CD4-positive, alpha-beta memory T cell (primary cell): ENCODE results near the gene CHST15. TPM values are rescaled to one million over a fixed set of nuclear protein-coding genes. Genes with fewer than 3 reads are reported as not detected.
"Not testable (repeated sequence)": the region's sequence is repeated elsewhere in the genome, so short reads cannot be mapped to it uniquely, and the experiment has no call there.

Source experiments
- CTCF ChIA-PET: fragments of 350-600 bp; sonication (Branson Sonifier 250); formaldehyde crosslinking; loops from one replicate; lab custom pipeline; 2021; ENCODE audit warnings: inconsistent platforms; ENCODE audit not compliant: partially characterized antibody; lab: Charles Lee
- POLR2A ChIA-PET: fragments of 350-600 bp; sonication (Branson Sonifier 250); formaldehyde crosslinking; loops from one replicate; lab custom pipeline; 2021; ENCODE audit not compliant: partially characterized antibody; lab: Charles Lee
- DNase-seq, 5 donors: peaks; one replicate each; pipeline versions ENCODE4 v3.0.0 to v3.0.0-alpha.2; 2020 to 2022; ENCODE audit warnings: mixed read lengths in 1 of 5
- H3K27ac ChIP-seq: one replicate; pipeline ENCODE4 v1.7.0; 2013; ENCODE audit warnings: low read depth, low read length
- H3K27me3 ChIP-seq: 2 replicates; pipeline ENCODE4 v1.7.0; 2013; ENCODE audit warnings: mild to moderate bottlenecking, low read length, moderate library complexity; ENCODE audit not compliant: insufficient read depth
- H3K36me3 ChIP-seq: 2 replicates; pipeline ENCODE4 v1.7.0; 2013; ENCODE audit warnings: mild to moderate bottlenecking, low read length, moderate library complexity; ENCODE audit not compliant: insufficient read depth
- H3K4me1 ChIP-seq: 2 replicates; pipeline ENCODE4 v1.7.0; 2013; ENCODE audit warnings: mild to moderate bottlenecking, low read length, moderate library complexity; ENCODE audit not compliant: insufficient read depth
- H3K4me3 ChIP-seq, 2 donors: one replicate each; pipeline ENCODE4 v1.7.0; 2013; ENCODE audit warnings: low read length in 2 of 2, mild to moderate bottlenecking in 1 of 2
- H3K9me3 ChIP-seq, 2 donors: one replicate each; pipeline ENCODE4 v1.7.0; 2013; ENCODE audit warnings: low read length in 2 of 2, control low read depth in 1 of 2; ENCODE audit not compliant: control insufficient read depth in 1 of 2
- H3K27ac Mint-ChIP-seq, 7 donors: one replicate each; pipeline ENCODE4 v1.8.0; 2020 to 2021; ENCODE audit warnings: mixed read lengths in 7 of 7, mild to moderate bottlenecking in 6 of 7, inconsistent platforms in 3 of 7, moderate library complexity in 3 of 7
- H3K27me3 Mint-ChIP-seq, 2 donors: one replicate each; pipeline ENCODE4 v1.8.0; 2020 to 2021; ENCODE audit warnings: mixed read lengths in 2 of 2
- H3K36me3 Mint-ChIP-seq, 2 donors: one replicate each; pipeline ENCODE4 v1.8.0; 2020 to 2021; ENCODE audit warnings: mixed read lengths in 2 of 2, inconsistent platforms in 1 of 2, mild to moderate bottlenecking in 1 of 2
- H3K4me1 Mint-ChIP-seq, 4 donors: one replicate each; pipeline ENCODE4 v1.8.0; 2020 to 2021; ENCODE audit warnings: mixed read lengths in 4 of 4, mild to moderate bottlenecking in 1 of 4
- H3K4me3 Mint-ChIP-seq, 8 donors: one replicate each; pipeline ENCODE4 v1.8.0; 2020 to 2021; ENCODE audit warnings: mixed read lengths in 8 of 8, mild to moderate bottlenecking in 7 of 8, moderate library complexity in 6 of 8, inconsistent platforms in 3 of 8
- H3K9me3 Mint-ChIP-seq, 8 donors: one replicate each; pipeline ENCODE4 v1.8.0; 2020 to 2021; ENCODE audit warnings: mixed read lengths in 8 of 8, mild to moderate bottlenecking in 5 of 8, inconsistent platforms in 3 of 8, moderate library complexity in 1 of 8
- intact Hi-C: fragments of 100-400 bp; cut with micrococcal nuclease; formaldehyde crosslinking; loops from one replicate; pipeline ENCODE4 v1.15.1; 2023
- polyA plus RNA-seq, 2 donors: library from polyadenylated mRNA; unstranded; fragments of 300-500 nt; fragmentation: Illumina TruSeq; gene quantifications; one replicate each; pipeline ENCODE4 v1.2.3, GENCODE V29; 2021
- total RNA-seq, 2 experiments: library from RNA; stranded (reverse); gene quantifications; one replicate each; pipeline ENCODE4 v1.2.3, GENCODE V29; 2021

The CHST15 gene
- total and polyA plus RNA-seq, 4 experiments from 2014 or later, result 0.13 to 1.2 (median 0.67) TPM; not detected in 1

GRCh38 chr10:124098575-124098974 lies 5.2 kb upstream of the CHST15 start:
- ChIA-PET CTCF (no interaction called here), POLR2A (interaction anchor here (0.7 kb wide), 1 partner anchor 34 kb away, joined by 3 read pairs; no protein-coding TSS in a partner anchor)
- Histone ChIP-seq H3K9me3 (no peaks in the 10 kb centered on the region), H3K4me3 (no peak overlapping the region), H3K27me3 (no peaks in the 10 kb centered on the region), H3K4me1 (no peaks in the 10 kb centered on the region), H3K27ac (no peak overlapping the region), H3K36me3 (no peaks in the 10 kb centered on the region)
- Mint-ChIP-seq H3K9me3 (peaks cover 0 to 6% (median 3%) of the 10 kb centered on the region in 8 donors), H3K36me3 (no peaks in the 10 kb centered on the region), H3K4me3 (no peak overlapping the region), H3K27ac (no peak overlapping the region), H3K27me3 (peaks cover 14 to 35% of the 10 kb centered on the region in 2 donors), H3K4me1 (peaks cover 0 to 8% (median 2%) of the 10 kb centered on the region in 4 donors)
- DNase-seq, result no peak
- intact Hi-C loops, result no loop called here

- H3K4me1 Mint-ChIP-seq, result peaks cover 0 to 8% (median 2%) of the 10 kb centered on the region in 4 donors
- Histone ChIP-seq H3K27ac (no peak overlapping the region), H3K36me3 (no peaks in the 10 kb centered on the region), H3K4me1 (no peaks in the 10 kb centered on the region), H3K27me3 (no peaks in the 10 kb centered on the region), H3K9me3 (no peaks in the 10 kb centered on the region), H3K4me3 (no peak overlapping the region)
- no peak for DNase-seq
- intact Hi-C loops, result no loop called here
- no peak overlapping the region for H3K27ac Mint-ChIP-seq
- peaks cover 14 to 35% of the 10 kb centered on the region in 2 donors for H3K27me3 Mint-ChIP-seq
- no peaks in the 10 kb centered on the region for H3K36me3 Mint-ChIP-seq
- H3K9me3 Mint-ChIP-seq, result peaks cover 0 to 6% (median 3%) of the 10 kb centered on the region in 8 donors
- H3K4me3 Mint-ChIP-seq, result no peak overlapping the region
- CTCF ChIA-PET, result no interaction called here
- POLR2A ChIA-PET, result interaction anchor here (0.7 kb wide), 1 partner anchor 33 kb away, joined by 3 read pairs; no protein-coding TSS in a partner anchor
These were observed 4.5 kb upstream of the CHST15 start for GRCh38 chr10:124097883-124098282.

GRCh38 chr10:124096494-124096893 lies 3.1 kb upstream of the CHST15 start:
- Mint-ChIP-seq H3K4me3 (no peak overlapping the region), H3K4me1 (peaks cover 0 to 8% (median 3%) of the 10 kb centered on the region in 4 donors), H3K27ac (no peak overlapping the region), H3K9me3 (peaks cover 0 to 6% (median 3%) of the 10 kb centered on the region in 8 donors), H3K36me3 (no peaks in the 10 kb centered on the region), H3K27me3 (peaks cover 14 to 35% of the 10 kb centered on the region in 2 donors)
- no peak overlapping the region for H3K27ac ChIP-seq
- H3K4me3 ChIP-seq, result no peak overlapping the region
- H3K36me3 ChIP-seq, result no peaks in the 10 kb centered on the region
- CTCF ChIA-PET, result no interaction called here
- POLR2A ChIA-PET, result no interaction called here
- H3K27me3 ChIP-seq, result no peaks in the 10 kb centered on the region
- DNase-seq, result no peak
- H3K4me1 ChIP-seq, result no peaks in the 10 kb centered on the region
- no peaks in the 10 kb centered on the region for H3K9me3 ChIP-seq
- intact Hi-C loops, result no loop called here

- CTCF ChIA-PET, result interaction anchor here (1.4 kb wide), 1 partner anchor 101 kb away, joined by 3 read pairs; no protein-coding TSS in a partner anchor
- H3K36me3 Mint-ChIP-seq, H3K9me3 ChIP-seq, intact Hi-C loops, H3K27ac ChIP-seq, POLR2A ChIA-PET, H3K9me3 Mint-ChIP-seq, H3K4me3 ChIP-seq, H3K4me1 ChIP-seq, H3K4me3 Mint-ChIP-seq, DNase-seq, H3K27me3 ChIP-seq, H3K36me3 ChIP-seq: not testable (repeated sequence)
- Mint-ChIP-seq H3K27ac (peak overlapping the region in 1 of 7 donors; percentile 13), H3K27me3 (peaks cover 16 to 39% of the 10 kb centered on the region in 2 donors), H3K4me1 (peaks cover 0 to 12% (median 4%) of the 10 kb centered on the region in 4 donors)
These were observed 2.4 kb upstream of the CHST15 start for GRCh38 chr10:124095801-124096200.

GRCh38 chr10:124095096-124095495 lies 1.7 kb upstream of the CHST15 start:
- DNase-seq, result no peak
- H3K4me3 Mint-ChIP-seq, result no peak overlapping the region
- H3K9me3 Mint-ChIP-seq, result peaks cover 0 to 6% (median 3%) of the 10 kb centered on the region in 8 donors
- peaks cover 18 to 44% of the 10 kb centered on the region in 2 donors for H3K27me3 Mint-ChIP-seq
- no peak overlapping the region for H3K27ac Mint-ChIP-seq
- H3K36me3 Mint-ChIP-seq, result peaks cover 0 to 3% of the 10 kb centered on the region in 2 donors
- ChIA-PET POLR2A (no interaction called here), CTCF (interaction anchor here (1.4 kb wide), 1 partner anchor 101 kb away, joined by 3 read pairs; no protein-coding TSS in a partner anchor)
- Histone ChIP-seq H3K4me3 (no peak overlapping the region), H3K27me3 (no peaks in the 10 kb centered on the region), H3K27ac (no peak overlapping the region), H3K9me3 (no peaks in the 10 kb centered on the region), H3K4me1 (no peaks in the 10 kb centered on the region), H3K36me3 (no peaks in the 10 kb centered on the region)
- intact Hi-C loops, result no loop called here
- H3K4me1 Mint-ChIP-seq, result peaks cover 0 to 12% (median 4%) of the 10 kb centered on the region in 4 donors

- H3K4me1 Mint-ChIP-seq, result peaks cover 0 to 12% (median 4%) of the 10 kb centered on the region in 4 donors
- H3K36me3 Mint-ChIP-seq, result peaks cover 0 to 3% of the 10 kb centered on the region in 2 donors
- H3K4me1 ChIP-seq, result no peaks in the 10 kb centered on the region
- H3K36me3 ChIP-seq, result no peaks in the 10 kb centered on the region
- H3K27ac Mint-ChIP-seq, result no peak overlapping the region
- intact Hi-C loops, result no loop called here
- ChIA-PET CTCF (no interaction called here), POLR2A (no interaction called here)
- H3K27me3 ChIP-seq, result no peaks in the 10 kb centered on the region
- peaks cover 0 to 6% (median 3%) of the 10 kb centered on the region in 8 donors for H3K9me3 Mint-ChIP-seq
- no peak overlapping the region for H3K4me3 ChIP-seq
- no peak for DNase-seq
- H3K9me3 ChIP-seq, result no peaks in the 10 kb centered on the region
- peak overlapping the region in 7 of 8 donors; percentile 6 to 59 (median 25) for H3K4me3 Mint-ChIP-seq
- peaks cover 18 to 47% of the 10 kb centered on the region in 2 donors for H3K27me3 Mint-ChIP-seq
- H3K27ac ChIP-seq, result no peak overlapping the region
These were observed 1.0 kb upstream of the CHST15 start for GRCh38 chr10:124094419-124094785.

GRCh38 chr10:124093774-124094418 lies 498 bp upstream of the CHST15 start:
- POLR2A ChIA-PET, H3K27ac Mint-ChIP-seq, H3K4me3 ChIP-seq, H3K9me3 ChIP-seq, CTCF ChIA-PET, H3K4me1 ChIP-seq, DNase-seq, H3K36me3 ChIP-seq, intact Hi-C loops, H3K27ac ChIP-seq, H3K36me3 Mint-ChIP-seq, H3K9me3 Mint-ChIP-seq, H3K27me3 ChIP-seq: not testable (repeated sequence)
- H3K4me3 Mint-ChIP-seq, result peak overlapping the region in 6 of 8 donors; percentile 13 to 69 (median 59)
- peaks cover 0 to 12% (median 4%) of the 10 kb centered on the region in 4 donors for H3K4me1 Mint-ChIP-seq
- H3K27me3 Mint-ChIP-seq, result peaks cover 18 to 52% of the 10 kb centered on the region in 2 donors
